Neural progenitor cell (in vitro differentiated cells): ENCODE results near the gene PSMD5. TPM values are rescaled to one million over a fixed set of nuclear protein-coding genes. Genes with fewer than 3 reads are reported as not detected.

ENCODE experiments used
- DNase-seq: peaks from one replicate; pipeline ENCODE4 v3.0.0-alpha.2; 2016; ENCODE audit warnings: low spot score
- H2AFZ ChIP-seq: fragments of 200-600 bp; sonication (generic); replicated peaks from 2 replicates; pipeline ENCODE4 v1.6.1; 2016; ENCODE audit warnings: antibody characterized with exemption
- H3F3A ChIP-seq: fragments of 200-600 bp; sonication (generic); 2 replicates; pipeline ENCODE4 v1.6.1; 2016; ENCODE audit warnings: antibody characterized with exemption, low read depth
- H3K27ac ChIP-seq: fragments of 200-600 bp; sonication (generic); 2 replicates; pipeline ENCODE4 v1.5.1; 2016; ENCODE audit warnings: mild to moderate bottlenecking
- H3K27me3 ChIP-seq: fragments of 200-600 bp; sonication (generic); 2 replicates; pipeline ENCODE4 v1.6.1; 2016; ENCODE audit warnings: mild to moderate bottlenecking, moderate library complexity
- H3K36me3 ChIP-seq: fragments of 200-600 bp; sonication (generic); 2 replicates; pipeline ENCODE4 v1.5.1; 2016
- H3K4me1 ChIP-seq: fragments of 200-600 bp; sonication (generic); 2 replicates; pipeline ENCODE4 v1.6.1; 2016; ENCODE audit warnings: mixed run types
- H3K4me2 ChIP-seq: fragments of 200-600 bp; sonication (generic); 2 replicates; pipeline ENCODE4 v1.6.1; 2016
- H3K4me3 ChIP-seq: fragments of 200-600 bp; sonication (generic); 2 replicates; pipeline ENCODE4 v1.5.1; 2016
- H3K79me2 ChIP-seq: fragments of 200-600 bp; sonication (generic); 2 replicates; pipeline ENCODE4 v1.6.1; 2016; ENCODE audit warnings: low read depth
- H3K9ac ChIP-seq: fragments of 200-600 bp; sonication (generic); 2 replicates; pipeline ENCODE4 v1.6.1; 2016
- H3K9me3 ChIP-seq: fragments of 200-600 bp; sonication (generic); 2 replicates; pipeline ENCODE4 v1.5.1; 2016; ENCODE audit warnings: low read depth
- H4K20me1 ChIP-seq: fragments of 200-600 bp; sonication (generic); 2 replicates; pipeline ENCODE4 v1.6.1; 2016; ENCODE audit warnings: low read depth
- H3K27ac Mint-ChIP-seq: 3 replicates; pipeline ENCODE4 v1.8.0; 2021; ENCODE audit warnings: mixed read lengths
- H3K27me3 Mint-ChIP-seq: 2 replicates; pipeline ENCODE4 v1.8.0; 2022; ENCODE audit warnings: low read depth, mild to moderate bottlenecking, inconsistent platforms, moderate library complexity, mixed read lengths; ENCODE audit not compliant: insufficient read depth
- H3K36me3 Mint-ChIP-seq: 3 replicates; pipeline ENCODE4 v1.8.0; 2021; ENCODE audit warnings: mixed read lengths
- H3K4me1 Mint-ChIP-seq: 3 replicates; pipeline ENCODE4 v1.8.0; 2021; ENCODE audit warnings: mixed read lengths
- H3K4me3 Mint-ChIP-seq: 3 replicates; pipeline ENCODE4 v1.8.0; 2021; ENCODE audit warnings: mild to moderate bottlenecking, moderate library complexity, mixed read lengths
- H3K9me3 Mint-ChIP-seq: 3 replicates; pipeline ENCODE4 v1.8.0; 2020; ENCODE audit warnings: mixed read lengths
- EZH2 ChIP-seq: fragments of 200-600 bp; sonication (generic); IDR thresholded peaks from 2 replicates; pipeline ENCODE4 v1.6.1; 2017; ENCODE audit warnings: antibody characterized with exemption, mild to moderate bottlenecking, moderate library complexity
- EZH2phosphoT487 ChIP-seq: fragments of 200-600 bp; sonication (generic); IDR thresholded peaks from 2 replicates; pipeline ENCODE4 v1.6.1; 2017; ENCODE audit warnings: antibody characterized with exemption
- total RNA-seq: library from RNA; depleted of rRNA; stranded (reverse); fragments of >200 nt; gene quantifications from 2 replicates; pipeline ENCODE4 v1.2.3, GENCODE V29; 2015; ENCODE audit warnings: low replicate concordance
- TF ChIP-seq, protein P1 (sequence below): fragments of 200-600 bp; sonication (generic); IDR thresholded peaks from 2 replicates; pipeline ENCODE4 v1.5.1; 2017; ENCODE audit warnings: antibody characterized with exemption, mild to moderate bottlenecking

The PSMD5 gene
- total RNA-seq, 1 donor from 2014 or later: 8.7 TPM

DNA sequence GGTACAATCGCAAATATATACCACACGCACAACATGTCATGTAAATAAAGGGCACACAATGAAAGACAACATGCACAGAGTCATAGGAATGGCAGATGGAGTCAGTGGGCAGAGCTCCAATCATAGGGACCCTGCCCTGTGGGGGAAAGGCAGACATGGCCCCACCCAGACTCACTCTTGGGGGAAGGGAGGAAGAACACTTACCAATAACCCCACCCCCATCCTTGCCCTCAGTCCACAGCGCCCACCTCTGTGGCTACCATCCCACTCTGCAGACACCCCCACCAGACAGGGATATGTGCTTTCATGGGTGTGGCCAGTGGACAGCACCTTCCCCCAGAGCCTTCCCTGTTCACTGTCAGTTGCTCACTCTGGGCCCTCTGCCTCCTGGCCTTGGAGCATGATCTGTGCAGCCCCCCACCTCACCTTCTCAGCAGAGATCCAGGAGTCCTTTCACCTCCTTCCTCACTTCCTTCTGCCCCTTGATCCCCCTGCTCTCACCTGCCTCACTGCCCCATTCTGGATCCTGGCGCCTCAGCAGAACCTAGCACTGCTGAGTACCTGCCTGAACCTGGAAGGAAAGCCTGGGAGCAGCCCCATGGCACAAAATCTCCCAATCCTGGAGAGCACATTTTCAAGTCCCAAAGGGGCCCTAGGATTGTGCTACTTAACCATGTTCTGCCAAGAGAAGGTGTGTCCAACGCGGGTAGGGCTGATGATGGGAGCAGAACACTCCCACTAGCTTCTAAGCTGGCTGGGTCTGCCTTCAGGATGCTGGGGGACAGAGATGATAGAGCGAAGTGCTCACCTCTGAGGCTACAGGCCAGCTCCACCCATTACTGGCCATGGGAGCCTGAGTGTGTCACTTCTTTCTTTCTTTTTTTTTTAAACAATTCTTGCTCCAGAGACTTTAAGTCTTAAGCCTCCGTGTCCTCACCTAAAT lies 35.7 kb upstream of the PSMD5 start:
- Histone ChIP-seq H3K79me2 (no peaks in the 10 kb centered on the region), H3K36me3 (no peaks in the 10 kb centered on the region), H3K27me3 (peaks cover 17% of the 10 kb centered on the region), H4K20me1 (no peaks in the 10 kb centered on the region), H3K4me2 (peak overlapping the region; percentile 36), H3F3A (peaks cover 45% of the 10 kb centered on the region), H3K27ac (no peak overlapping the region), H3K9ac (no peak overlapping the region), H3K4me1 (peaks cover 18% of the 10 kb centered on the region), H3K9me3 (no peaks in the 10 kb centered on the region), H3K4me3 (no peak overlapping the region), H2AFZ (no peak overlapping the region)
- Mint-ChIP-seq H3K27ac (no peak overlapping the region), H3K27me3 (peaks cover 8% of the 10 kb centered on the region), H3K9me3 (peaks cover 2% of the 10 kb centered on the region), H3K4me1 (peaks cover 30% of the 10 kb centered on the region), H3K36me3 (peaks cover 11% of the 10 kb centered on the region), H3K4me3 (peak overlapping the region; percentile 89)
- no peak for TF ChIP-seq EZH2phosphoT487
- TF ChIP-seq EZH2: no peak
- TF ChIP-seq, protein P1, sequence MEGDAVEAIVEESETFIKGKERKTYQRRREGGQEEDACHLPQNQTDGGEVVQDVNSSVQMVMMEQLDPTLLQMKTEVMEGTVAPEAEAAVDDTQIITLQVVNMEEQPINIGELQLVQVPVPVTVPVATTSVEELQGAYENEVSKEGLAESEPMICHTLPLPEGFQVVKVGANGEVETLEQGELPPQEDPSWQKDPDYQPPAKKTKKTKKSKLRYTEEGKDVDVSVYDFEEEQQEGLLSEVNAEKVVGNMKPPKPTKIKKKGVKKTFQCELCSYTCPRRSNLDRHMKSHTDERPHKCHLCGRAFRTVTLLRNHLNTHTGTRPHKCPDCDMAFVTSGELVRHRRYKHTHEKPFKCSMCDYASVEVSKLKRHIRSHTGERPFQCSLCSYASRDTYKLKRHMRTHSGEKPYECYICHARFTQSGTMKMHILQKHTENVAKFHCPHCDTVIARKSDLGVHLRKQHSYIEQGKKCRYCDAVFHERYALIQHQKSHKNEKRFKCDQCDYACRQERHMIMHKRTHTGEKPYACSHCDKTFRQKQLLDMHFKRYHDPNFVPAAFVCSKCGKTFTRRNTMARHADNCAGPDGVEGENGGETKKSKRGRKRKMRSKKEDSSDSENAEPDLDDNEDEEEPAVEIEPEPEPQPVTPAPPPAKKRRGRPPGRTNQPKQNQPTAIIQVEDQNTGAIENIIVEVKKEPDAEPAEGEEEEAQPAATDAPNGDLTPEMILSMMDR: no peak
- no peak for DNase-seq

DNA sequence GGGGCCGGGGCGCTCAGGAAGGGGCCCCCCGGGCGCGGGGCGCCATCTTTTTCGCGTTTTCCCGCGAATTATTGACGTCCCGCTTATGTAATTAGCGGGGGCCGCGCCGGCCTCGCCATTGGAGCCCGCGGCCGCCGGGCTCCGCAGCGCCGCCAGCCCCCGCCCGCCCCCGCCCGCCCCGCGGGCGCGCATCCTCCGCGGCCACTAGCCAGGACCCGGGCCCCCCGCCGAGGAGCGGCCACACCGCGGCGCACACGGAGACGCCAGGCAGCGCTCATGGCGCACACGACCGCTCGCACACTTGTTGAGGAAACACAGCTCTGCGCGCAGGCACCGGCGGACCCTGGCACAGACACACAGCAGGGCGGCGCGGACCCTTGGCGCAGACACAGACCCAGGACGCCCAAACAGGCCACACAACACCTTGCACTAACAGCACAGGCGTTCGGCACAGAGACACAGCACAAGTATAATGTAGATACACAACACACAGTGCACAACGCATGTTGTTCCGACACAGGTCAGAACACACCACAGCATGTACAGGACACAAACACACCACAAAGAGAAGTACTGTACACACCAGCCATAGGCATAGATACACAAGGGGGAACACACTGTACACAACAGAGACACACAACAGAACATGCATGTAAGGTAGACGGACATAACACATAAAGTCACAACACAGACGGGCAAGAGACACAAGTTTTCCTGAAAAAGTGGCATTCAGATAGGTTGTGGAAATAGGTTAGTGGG lies 34.7 kb upstream of the PSMD5 start:
- peaks cover 2% of the 10 kb centered on the region for H3K9me3 Mint-ChIP-seq
- H3K27me3 Mint-ChIP-seq: peaks cover 8% of the 10 kb centered on the region
- peaks cover 17% of the 10 kb centered on the region for H3K27me3 ChIP-seq
- TF ChIP-seq, protein P1: no peak
- TF ChIP-seq EZH2phosphoT487 (no peak), EZH2 (no peak)
- H3K27ac Mint-ChIP-seq: peak overlapping the region; percentile 77
- no peaks in the 10 kb centered on the region for H3K79me2 ChIP-seq
- H3K9ac ChIP-seq: no peak overlapping the region
- H4K20me1 ChIP-seq: no peaks in the 10 kb centered on the region
- no peaks in the 10 kb centered on the region for H3K36me3 ChIP-seq
- peak; percentile 83 for DNase-seq
- peaks cover 16% of the 10 kb centered on the region for H3K36me3 Mint-ChIP-seq
- H3K4me3 Mint-ChIP-seq: peak overlapping the region; percentile 89
- peaks cover 30% of the 10 kb centered on the region for H3K4me1 Mint-ChIP-seq
- H2AFZ ChIP-seq: peak overlapping the region; percentile 82
- peak overlapping the region; percentile 92 for H3K4me2 ChIP-seq
- H3K4me1 ChIP-seq: peaks cover 18% of the 10 kb centered on the region
- no peak overlapping the region for H3K27ac ChIP-seq
- H3F3A ChIP-seq: peaks cover 45% of the 10 kb centered on the region
- H3K4me3 ChIP-seq: peak overlapping the region; percentile 92
- no peaks in the 10 kb centered on the region for H3K9me3 ChIP-seq

DNA sequence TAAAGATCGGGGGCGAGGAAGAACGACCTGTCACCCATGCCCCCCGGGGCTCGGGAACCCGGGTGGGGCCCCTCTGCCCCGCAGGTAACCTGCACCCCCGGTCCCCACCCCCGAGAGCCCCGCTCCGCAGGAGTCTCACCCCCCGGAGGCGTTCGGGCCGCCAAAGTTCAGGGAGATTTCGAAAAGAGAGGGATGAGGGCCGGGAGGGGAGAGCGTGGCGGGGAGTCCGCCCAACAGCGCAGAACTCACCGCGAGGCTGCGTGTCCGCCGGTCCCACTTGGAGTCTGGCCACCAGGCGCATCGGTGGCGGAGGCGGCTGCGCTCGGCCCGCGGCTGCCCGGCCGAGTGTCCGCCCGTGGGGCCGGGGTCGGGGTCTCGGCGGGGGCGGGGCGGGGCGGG lies 34.1 kb upstream of the PSMD5 start, which contains the start of gene PHF19:
TSS of gene PHF19 (minus strand) at position 347 of the 399 bp plus-strand sequence. CDS start 2,447 bp downstream, outside the sequence.
- Histone ChIP-seq H3K4me1 (peaks cover 18% of the 10 kb centered on the region), H3F3A (peaks cover 45% of the 10 kb centered on the region), H3K79me2 (no peaks in the 10 kb centered on the region), H2AFZ (peak within 1 kb of the TSS; percentile 97), H3K27me3 (peaks cover 17% of the 10 kb centered on the region), H3K36me3 (no peaks in the 10 kb centered on the region), H3K27ac (no peak within 1 kb of the TSS), H3K4me3 (peak within 1 kb of the TSS; percentile 92), H3K9ac (no peak within 1 kb of the TSS), H4K20me1 (no peaks in the 10 kb centered on the region), H3K4me2 (peak within 1 kb of the TSS; percentile 92), H3K9me3 (no peaks in the 10 kb centered on the region)
- peak within 1 kb of the TSS; percentile 89 for H3K4me3 Mint-ChIP-seq
- peaks cover 22% of the 10 kb centered on the region for H3K36me3 Mint-ChIP-seq
- peaks cover 8% of the 10 kb centered on the region for H3K27me3 Mint-ChIP-seq
- TF ChIP-seq EZH2 (no peak), EZH2phosphoT487 (no peak)
- TF ChIP-seq, protein P1: no peak
- peak; percentile 34 for DNase-seq
- H3K27ac Mint-ChIP-seq: peak within 1 kb of the TSS; percentile 77
- H3K4me1 Mint-ChIP-seq: peaks cover 30% of the 10 kb centered on the region
- peaks cover 2% of the 10 kb centered on the region for H3K9me3 Mint-ChIP-seq
